HG03280 (cell line): ENCODE results near the gene ASS1.

ENCODE experiments used
- ATAC-seq: cut with Tn5 transposase; IDR thresholded peaks from one replicate; pipeline ENCODE4 v1.9.1; 2021; ENCODE audit warnings: mild to moderate bottlenecking, moderate library complexity; ENCODE audit not compliant: unreplicated experiment

The ASS1 gene

DNA sequence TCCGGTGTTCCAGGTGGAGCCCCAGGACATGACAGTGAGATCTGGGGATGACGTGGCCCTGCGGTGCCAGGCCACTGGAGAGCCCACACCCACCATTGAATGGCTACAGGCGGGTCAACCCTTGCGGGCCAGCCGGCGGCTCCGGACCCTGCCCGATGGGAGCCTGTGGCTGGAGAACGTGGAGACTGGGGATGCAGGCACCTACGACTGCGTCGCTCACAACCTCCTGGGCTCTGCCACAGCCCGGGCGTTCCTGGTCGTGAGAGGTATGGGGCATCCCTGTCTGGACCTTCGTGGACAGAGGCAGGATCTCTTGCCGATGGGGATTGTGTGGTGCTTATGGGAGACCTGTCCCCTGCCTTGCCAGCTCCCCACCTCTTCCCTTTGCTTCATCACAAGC is 26.0 kb upstream of the ASS1 start:
- no peak for ATAC-seq

DNA sequence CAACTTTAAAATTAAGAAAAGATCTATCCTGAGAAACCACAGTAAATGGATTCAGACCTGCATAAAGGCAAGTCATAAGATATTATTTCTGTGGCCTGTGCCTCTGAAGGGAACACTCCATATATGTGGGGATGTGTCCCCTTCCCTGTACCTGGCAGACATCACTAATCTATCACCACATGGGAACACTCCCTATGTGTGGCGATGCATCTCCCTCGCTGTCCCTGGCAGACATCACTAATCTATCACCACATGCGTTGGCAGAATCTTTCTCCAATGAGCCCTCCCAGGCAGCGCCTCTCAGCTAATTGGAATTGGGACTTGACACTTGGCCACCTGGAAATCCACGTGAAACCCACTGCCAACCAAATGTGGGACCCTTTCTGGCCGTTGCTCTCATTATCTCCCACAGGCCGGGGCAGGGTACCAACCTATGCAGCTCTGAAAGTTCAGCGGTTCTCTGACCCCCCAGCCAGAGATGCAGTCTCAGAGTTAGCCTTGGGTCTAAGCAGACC is 25.2 kb upstream of the ASS1 start:
- ATAC-seq = no peak

DNA sequence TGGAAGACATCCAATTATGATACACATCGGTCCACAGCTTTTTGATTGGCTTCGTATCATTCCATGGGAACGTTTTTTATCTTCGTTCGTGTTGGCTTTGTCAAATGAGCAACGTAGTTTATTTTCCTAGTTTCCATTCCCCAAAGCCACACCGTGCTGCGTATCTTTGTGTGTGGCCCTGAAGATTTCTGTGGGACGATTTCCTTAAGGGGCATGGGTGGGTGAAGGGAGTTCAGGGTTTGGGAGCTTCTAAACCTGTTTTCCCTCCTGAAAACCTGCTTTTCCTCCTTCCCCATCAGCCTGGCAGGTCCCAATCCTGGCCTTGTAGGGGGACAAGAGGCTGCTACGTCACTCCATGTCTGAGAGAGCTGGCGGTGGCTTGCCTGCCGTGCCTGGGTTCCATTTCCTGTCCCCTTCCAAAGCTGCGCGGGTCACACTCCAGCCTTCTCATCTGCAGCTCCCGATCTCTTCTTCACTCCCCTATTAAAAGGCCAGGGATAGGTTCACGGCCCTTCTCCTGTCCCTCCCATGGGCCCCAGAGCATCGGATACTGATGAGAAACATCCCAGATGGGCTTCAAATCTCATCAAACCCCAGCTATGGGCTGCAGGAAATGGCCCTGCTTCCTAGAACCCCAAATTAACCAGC is 23.5 kb upstream of the ASS1 start:
- no peak for ATAC-seq

DNA sequence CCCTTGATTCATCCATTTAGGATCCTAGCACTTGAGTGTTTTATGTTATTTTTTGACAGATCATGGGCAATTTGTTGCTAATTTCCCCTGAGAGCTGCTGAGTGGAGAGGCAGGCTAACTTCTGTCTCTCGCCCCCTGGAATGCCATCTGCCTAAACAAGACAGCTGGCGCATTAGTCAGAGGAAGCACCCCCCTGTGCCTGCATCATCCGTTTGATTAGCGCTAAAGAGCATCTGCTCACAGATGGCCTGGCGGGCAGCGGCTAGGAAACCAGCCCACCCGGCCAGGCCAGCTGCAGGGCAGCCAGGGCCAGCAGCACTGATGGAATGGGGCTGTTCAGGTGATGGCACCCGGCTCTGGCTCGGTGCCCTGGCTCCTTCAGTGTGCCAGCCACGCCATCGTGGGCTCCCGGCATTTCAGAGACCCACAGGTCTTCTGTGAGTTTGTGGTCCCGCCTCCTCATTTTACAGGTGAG is 22.9 kb upstream of the ASS1 start:
- ATAC-seq = no peak

DNA sequence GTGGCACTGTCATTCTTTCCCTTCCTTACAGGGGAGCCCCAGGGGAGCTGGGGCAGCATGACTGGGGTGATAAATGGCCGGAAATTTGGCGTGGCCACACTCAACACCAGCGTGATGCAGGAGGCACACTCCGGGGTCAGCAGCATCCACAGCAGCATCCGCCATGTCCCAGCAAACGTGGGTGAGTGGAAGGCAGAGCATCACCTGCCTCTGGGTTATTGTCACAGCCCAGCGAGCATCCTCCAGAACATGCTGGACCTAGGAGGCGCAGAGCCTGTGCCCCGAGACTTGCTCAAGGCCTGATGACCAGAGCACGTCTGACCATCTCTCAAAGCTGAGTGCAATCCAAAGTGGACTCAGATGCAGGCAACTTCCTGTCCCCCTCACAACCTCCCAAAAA is 22.2 kb upstream of the ASS1 start:
- no peak for ATAC-seq

DNA sequence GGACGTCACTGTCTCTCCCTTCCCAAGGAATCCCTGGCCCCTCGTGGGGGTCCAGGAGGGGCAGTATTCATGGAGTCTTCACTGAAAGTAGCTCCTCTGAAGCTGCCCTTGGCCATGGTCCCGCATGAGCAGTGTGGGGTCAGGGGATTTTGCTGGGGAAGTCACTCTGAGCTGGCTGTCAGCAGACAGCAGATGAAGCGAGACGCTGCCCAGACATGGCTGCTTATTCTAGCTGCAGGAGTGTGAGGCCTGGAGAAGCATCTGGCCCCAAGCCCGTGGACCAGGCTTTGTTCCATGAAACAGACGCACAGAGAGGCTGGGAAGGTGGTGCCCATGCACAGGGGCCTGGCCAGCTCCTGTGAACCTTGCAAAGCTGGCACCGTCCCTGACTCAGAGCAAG is 21.5 kb upstream of the ASS1 start:
- ATAC-seq = no peak

DNA sequence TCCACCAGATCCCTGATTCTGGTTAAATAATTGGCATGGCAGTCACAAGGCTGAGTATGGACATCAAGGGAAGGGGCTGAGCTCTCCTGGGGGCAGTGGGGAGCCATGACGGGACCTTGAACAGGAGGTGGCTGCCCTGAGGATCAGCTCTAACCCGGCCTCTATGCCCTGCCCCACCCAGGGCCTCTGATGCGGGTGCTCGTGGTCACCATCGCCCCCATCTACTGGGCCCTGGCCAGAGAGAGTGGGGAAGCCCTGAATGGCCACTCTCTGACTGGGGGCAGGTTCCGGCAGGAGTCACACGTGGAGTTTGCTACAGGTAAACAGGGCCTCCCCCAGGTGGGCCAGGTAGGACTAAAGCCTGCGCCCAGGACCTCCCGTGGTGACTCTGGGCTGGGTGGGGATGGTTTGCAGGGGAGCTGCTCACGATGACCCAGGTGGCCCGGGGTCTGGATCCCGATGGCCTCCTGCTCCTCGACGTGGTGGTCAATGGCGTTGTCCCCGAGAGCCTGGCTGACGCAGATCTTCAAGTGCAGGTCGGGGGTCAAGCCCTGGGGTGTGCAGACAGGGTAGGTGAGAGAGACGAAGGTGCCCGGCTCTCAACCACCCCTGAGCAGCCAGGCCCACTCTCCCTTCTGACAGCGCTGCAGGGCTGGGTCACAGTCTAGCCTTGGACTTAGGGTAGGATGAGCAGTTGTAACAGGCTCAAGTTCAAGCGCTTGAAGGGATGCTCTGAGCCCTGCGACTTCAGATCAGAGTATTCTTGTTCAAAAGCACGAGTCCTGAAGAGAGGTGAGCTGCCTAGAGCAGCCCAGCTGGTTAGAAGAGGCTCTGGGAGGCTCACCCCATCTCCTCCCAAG is 19.9 kb upstream of the ASS1 start:
- ATAC-seq = no peak

DNA sequence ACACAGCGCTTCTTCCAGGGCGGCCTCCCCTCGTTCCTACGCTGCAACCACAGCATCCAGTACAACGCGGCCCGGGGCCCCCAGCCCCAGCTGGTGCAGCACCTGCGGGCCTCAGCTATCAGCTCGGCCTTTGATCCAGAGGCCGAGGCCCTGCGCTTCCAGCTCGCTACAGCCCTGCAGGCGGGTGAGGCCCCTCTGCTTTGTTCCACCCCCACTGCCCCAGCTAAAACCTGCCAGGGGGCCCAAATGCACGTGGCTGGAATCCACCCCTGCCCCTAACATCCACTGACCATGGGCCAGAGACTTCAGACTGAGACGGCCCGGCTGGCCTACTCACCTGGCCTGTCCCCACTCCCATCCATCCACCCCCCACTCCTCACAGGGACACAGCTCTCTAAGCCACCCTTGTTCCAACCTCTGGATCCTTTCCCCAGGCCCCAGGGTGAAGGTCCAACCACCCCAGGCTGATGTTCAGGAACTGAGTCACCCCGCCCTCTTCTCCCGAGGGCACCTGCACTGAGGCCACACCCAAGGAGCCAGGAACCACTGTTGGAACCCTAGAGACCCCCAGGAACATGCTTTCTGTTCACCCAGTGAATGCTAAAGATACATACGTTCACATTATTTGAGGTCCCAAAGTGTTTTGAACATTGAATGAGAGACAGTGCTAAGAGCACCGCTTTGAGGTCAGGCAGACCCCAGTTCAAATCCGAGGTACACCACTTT is 18.9 kb upstream of the ASS1 start:
- no peak for ATAC-seq

DNA sequence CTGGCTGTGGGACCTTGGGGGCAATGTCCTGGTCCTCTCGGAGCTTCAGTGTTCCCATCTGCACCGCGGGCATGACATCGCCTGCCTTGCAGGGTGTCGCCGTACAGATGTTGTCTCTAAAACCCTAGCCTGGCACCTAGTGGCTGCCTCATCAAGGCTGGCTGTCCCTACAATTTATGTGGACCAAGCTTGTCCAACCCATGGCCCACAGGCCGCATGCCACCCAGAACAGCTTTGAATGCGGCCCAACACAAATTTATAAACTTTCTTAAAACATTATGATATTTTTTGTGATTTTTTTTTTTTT is 18.3 kb upstream of the ASS1 start:
- no peak for ATAC-seq

DNA sequence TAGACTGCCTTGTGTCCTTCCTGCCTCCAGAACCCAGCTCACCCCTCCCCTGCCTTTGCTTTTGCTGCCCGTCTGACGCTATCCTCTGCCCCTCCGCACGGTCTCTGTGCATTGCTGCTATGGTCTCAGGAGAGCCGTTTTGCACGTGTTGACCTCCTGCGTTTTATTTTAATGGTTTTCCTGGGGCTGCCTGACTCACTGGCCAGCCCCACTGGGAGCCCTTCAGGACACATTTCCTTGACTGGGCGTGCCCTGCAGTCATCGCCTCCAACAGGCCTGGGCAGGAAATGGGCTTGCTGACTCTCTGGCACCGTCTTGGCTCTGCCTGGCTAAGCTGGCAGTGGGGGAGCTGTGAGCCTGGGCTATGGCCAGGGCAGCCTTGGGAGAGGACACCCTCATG is 17.9 kb upstream of the ASS1 start:
- ATAC-seq = no peak

DNA sequence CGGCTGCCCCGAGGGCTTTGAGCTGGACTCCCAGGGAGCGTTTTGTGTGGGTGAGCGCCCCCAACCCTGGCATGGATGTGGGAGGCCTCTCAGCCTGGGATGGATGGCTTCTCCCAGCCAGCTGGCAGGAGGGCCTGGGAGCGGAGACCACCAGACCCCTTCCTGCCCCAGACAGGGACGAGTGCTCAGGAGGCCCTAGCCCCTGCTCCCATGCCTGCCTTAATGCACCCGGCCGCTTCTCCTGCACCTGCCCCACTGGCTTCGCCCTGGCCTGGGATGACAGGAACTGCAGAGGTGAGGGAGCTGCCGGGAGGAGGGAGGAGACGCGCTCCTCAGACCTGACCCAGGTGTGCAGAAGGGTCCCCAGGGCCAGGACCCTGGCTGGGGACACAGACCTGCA is 17.4 kb upstream of the ASS1 start:
- ATAC-seq = no peak

DNA sequence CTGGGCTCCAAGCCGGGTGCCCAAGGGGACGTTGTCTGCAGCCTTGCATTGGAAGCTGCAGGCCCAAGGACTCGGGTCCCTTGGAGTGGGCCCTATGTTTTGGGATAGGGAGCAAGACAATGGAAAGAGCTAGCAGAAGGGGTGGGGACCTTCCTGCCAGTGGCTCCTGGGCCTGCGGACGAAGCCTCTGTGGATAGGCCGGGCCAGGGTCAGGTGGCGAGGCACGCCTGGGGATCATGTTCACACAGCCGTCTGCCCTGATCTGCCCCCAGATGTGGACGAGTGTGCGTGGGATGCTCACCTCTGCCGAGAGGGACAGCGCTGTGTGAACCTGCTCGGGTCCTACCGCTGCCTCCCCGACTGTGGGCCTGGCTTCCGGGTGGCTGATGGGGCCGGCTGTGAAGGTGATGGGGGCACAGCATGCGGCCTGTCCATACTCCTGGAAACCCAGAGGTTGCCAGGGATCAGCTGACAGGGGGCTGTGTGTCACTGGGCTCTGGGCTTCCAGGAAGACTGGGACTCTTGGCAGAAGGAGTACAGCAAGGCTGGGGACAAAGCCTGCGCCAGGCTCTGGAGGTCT is 16.6 kb upstream of the ASS1 start:
- ATAC-seq = no peak

DNA sequence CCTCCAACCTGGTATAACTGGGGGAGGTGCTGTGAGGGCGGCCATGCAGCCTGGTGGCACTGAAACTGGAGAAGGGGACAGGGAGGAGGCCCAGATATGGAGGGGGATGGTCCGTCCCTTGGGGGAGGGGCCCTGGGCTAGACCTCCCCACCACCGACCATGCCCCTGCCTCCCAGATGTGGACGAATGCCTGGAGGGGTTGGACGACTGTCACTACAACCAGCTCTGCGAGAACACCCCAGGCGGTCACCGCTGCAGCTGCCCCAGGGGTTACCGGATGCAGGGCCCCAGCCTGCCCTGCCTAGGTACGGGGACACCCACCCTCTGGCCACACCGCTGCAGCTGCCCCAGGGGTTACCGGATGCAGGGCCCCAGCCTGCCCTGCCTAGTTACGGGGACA is 15.4 kb upstream of the ASS1 start:
- no peak for ATAC-seq

DNA sequence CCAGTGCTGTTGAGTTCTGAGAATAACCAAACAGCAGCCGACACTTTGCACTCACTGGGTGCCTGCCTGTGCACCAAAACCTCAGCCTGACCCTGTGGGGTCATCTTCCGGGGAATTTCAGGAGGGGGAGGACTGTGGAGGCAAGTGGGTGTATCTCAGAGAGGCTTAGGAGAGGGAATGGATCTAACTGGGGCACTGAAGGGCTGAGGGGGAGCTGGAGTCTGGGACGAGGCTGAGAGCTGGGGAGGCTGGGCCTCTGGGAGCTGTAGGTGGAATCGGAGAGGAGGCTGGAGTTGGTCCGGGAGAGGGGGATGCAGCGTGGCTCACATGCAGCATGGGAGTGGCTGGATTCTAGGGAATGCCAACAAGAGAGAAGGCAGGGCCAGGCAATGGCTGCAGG is 14.9 kb upstream of the ASS1 start:
- no peak for ATAC-seq

DNA sequence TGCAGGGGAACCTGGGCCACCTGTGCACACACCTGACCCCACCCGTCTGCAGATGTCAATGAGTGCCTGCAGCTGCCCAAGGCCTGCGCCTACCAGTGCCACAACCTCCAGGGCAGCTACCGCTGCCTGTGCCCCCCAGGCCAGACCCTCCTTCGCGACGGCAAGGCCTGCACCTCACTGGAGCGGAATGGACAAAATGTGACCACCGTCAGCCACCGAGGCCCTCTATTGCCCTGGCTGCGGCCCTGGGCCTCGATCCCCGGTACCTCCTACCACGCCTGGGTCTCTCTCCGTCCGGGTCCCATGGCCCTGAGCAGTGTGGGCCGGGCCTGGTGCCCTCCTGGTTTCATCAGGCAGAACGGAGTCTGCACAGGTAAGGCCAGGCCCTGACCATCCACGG is 14.5 kb upstream of the ASS1 start:
- ATAC-seq = no peak

DNA sequence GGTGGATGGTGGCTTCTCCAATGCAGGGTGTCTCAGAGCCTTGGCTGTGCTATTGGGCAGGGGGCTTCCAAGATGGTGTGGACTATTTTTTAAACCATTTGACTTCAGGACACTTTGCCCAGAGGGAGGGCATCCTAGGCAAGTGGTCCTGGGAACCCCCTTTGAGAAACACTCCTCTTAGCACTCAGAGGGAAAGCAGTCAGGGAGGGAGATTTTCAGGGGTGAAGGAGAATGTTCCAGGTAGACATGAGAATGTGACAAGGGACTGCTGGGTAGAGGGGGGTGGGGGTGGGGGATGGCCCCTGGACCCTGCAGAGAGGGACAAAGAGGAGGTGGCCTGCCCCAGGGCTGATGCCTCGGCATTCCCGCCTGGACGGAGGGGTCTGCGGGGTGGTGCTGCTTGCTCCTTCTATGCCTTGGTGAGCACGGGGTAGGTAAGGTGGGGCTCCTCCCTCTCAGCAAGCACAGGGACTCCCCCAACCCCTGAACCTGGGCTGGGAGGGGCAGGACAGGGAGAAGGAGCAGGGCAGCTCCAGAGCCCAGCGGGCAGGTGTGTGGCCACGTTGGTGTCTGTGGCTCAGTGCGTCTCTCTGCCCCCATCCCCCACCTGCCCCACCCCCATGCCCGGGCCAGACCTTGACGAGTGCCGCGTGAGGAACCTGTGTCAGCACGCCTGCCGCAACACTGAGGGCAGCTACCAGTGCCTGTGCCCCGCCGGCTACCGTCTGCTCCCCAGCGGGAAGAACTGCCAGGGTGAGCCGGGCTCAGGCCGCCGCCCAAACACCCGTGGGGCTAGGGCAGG is 13.8 kb upstream of the ASS1 start:
- ATAC-seq = no peak

DNA sequence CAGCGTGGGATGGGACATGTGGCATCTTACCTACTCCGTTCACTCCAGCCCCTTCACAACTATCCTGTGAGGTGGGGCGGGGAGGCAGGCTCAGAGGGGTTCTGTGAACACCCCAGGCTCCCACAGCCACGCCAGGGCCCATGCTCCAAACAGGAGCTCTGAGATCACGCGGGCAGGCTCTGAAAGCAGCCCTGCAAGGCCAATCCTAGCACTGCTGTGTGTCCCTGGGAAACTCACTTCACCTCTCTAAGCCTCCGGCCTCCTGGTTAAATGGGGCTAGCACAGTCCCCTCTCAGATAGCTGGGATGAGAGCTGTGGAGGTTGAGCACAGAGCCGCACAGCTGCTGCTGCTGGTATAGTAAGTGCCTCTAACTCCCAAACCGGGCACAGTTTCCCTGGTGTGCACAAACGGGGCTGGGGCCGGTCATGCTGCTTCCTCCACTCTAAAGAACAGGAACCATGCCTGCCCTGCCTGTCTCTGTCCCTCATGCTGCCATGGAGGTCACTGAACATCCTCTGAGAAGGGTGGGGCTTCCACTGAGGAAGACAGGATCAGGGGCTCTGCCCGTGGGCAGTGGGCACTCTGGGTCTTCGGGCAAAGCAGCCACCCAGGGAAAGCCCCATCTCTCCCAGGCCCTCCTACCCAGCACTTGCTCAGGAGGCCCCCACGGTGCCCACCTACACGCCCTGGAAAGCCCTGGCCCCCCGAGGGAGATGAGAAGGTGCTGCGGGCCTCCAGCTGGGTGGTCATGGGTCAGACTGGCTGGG is 13.0 kb upstream of the ASS1 start:
- ATAC-seq = no peak

DNA sequence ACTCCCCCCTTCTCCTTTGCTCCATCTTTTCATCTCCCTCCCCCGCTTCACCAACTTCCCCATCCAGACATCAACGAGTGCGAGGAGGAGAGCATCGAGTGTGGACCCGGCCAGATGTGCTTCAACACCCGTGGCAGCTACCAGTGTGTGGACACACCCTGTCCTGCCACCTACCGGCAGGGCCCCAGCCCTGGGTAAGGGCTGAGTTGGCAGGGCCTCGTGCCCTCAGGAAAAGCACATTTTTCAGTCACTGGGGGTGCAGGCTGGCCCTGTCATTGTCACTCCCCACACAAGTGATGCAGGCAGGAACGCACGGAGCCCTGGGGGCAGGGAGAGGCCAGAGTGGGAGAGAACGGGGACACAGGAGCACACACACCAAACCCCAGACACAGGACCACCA is 12.4 kb upstream of the ASS1 start:
- ATAC-seq = no peak

DNA sequence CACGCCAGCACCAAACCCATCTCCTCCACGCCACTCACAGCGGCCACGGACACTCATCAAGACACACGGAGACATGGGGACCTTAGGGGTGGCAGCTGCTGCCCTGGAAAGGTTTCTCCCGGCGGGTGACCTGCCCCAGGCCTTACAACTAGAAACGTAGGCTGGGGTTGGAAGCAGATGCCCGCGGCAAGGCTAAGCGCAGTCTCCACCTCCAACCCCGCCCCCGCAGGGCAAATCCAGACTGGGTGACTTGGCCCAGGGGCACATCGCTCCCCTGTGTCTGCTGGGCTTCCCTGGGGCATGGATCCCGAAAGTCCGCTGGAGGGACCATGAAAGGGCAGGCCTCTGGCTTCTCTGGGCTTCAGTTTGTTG is 12.0 kb upstream of the ASS1 start:
- ATAC-seq = no peak
